HEK293T (cell line): Measurements from ENCODE around the gene SRA1.

Experiments
- ARNT ChIP-seq: fragments of 450-650 bp; IDR thresholded peaks from 2 replicates; pipeline ENCODE4 v1.6.1; 2017; ENCODE audit warnings: mild to moderate bottlenecking
- BHLHE40 ChIP-seq: fragments of 450-650 bp; IDR thresholded peaks from 2 replicates; pipeline ENCODE4 v1.6.1; 2016; ENCODE audit warnings: mild to moderate bottlenecking, moderate library complexity, borderline replicate concordance
- ELF4 ChIP-seq: fragments of 450-650 bp; IDR thresholded peaks from 2 replicates; pipeline ENCODE4 v1.6.1; 2017; ENCODE audit warnings: antibody characterized with exemption
- FOXK2 ChIP-seq: fragments of 450-650 bp; IDR thresholded peaks from 2 replicates; pipeline ENCODE4 v1.6.1; 2016; ENCODE audit warnings: mild to moderate bottlenecking
- FOXM1 ChIP-seq: fragments of 450-650 bp; IDR thresholded peaks from 2 replicates; pipeline ENCODE4 v1.6.1; 2017; ENCODE audit warnings: mild to moderate bottlenecking, borderline replicate concordance
- HDGF ChIP-seq: fragments of 450-650 bp; IDR thresholded peaks from 2 replicates; pipeline ENCODE4 v1.6.1; 2017; ENCODE audit warnings: antibody characterized with exemption, borderline replicate concordance
- LEF1 ChIP-seq: fragments of 450-650 bp; IDR thresholded peaks from 2 replicates; pipeline ENCODE4 v1.6.1; 2017; ENCODE audit warnings: mild to moderate bottlenecking, borderline replicate concordance
- NFRKB ChIP-seq: fragments of 450-650 bp; IDR thresholded peaks from 2 replicates; pipeline ENCODE4 v1.6.1; 2016; ENCODE audit warnings: mild to moderate bottlenecking, moderate library complexity
- SP1 ChIP-seq: fragments of 450-650 bp; IDR thresholded peaks from 2 replicates; pipeline ENCODE4 v1.6.1; 2017
- SUZ12 ChIP-seq: fragments of 450-650 bp; IDR thresholded peaks from 2 replicates; pipeline ENCODE4 v1.6.1; 2016; ENCODE audit warnings: mild to moderate bottlenecking
- TARDBP ChIP-seq: fragments of 450-650 bp; IDR thresholded peaks from 2 replicates; pipeline ENCODE4 v1.6.1; 2016
- ZNF384 ChIP-seq: fragments of 450-650 bp; IDR thresholded peaks from 2 replicates; pipeline ENCODE4 v1.6.1; 2016

DNA sequence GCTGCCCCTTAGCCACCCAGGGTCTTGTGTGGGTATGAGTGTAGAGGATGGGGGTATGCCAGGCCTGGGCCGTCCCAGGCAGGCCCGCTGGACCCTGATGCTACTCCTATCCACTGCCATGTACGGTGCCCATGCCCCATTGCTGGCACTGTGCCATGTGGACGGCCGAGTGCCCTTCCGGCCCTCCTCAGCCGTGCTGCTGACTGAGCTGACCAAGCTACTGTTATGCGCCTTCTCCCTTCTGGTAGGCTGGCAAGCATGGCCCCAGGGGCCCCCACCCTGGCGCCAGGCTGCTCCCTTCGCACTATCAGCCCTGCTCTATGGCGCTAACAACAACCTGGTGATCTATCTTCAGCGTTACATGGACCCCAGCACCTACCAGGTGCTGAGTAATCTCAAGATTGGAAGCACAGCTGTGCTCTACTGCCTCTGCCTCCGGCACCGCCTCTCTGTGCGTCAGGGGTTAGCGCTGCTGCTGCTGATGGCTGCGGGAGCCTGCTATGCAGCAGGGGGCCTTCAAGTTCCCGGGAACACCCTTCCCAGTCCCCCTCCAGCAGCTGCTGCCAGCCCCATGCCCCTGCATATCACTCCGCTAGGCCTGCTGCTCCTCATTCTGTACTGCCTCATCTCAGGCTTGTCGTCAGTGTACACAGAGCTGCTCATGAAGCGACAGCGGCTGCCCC is 10.0 kb upstream of the SRA1 start:
- TF ChIP-seq BHLHE40, result no peak
- no peak for TF ChIP-seq ARNT
- TF ChIP-seq ELF4, result no peak
- TF ChIP-seq HDGF, result no peak
- TF ChIP-seq SUZ12, result no peak
- TF ChIP-seq FOXM1, result no peak
- TF ChIP-seq FOXK2, result no peak
- no peak for TF ChIP-seq NFRKB
- no peak for TF ChIP-seq SP1
- no peak for TF ChIP-seq ZNF384
- TF ChIP-seq TARDBP, result no peak
- TF ChIP-seq LEF1, result no peak
